ENCODE data around the gene PLEKHG4B. TPM values are rescaled to one million over a fixed set of nuclear protein-coding genes. Genes with fewer than 3 reads are reported as not detected.

PLEKHG4B gene
- total RNA-seq, 1 donor from 2014 or later = not detected

GRCh38 chr5:199197-199949 lies 107.4 kb downstream of the PLEKHG4B start:
- intact Hi-C loops (cut with DNase I) = no loop called here
- H3K4me3 ChIP-seq = no peak overlapping the region
- peaks cover 11 to 21% of the 10 kb centered on the region in 2 donors for H3K36me3 ChIP-seq
- H3K27me3 ChIP-seq = no peaks in the 10 kb centered on the region
- no peaks in the 10 kb centered on the region for H3K9me3 ChIP-seq
- DNase-seq (ENCODE audit: low spot score in 2 of 2) = peak in 1 of 2 donors; percentile 45
- no peak for TF ChIP-seq CTCF (IDR thresholded peaks at IDR 0.05)
- no peak overlapping the region for H3K27ac ChIP-seq
- H3K4me1 ChIP-seq = no peaks in the 10 kb centered on the region

- Histone ChIP-seq H3K36me3 (peaks cover 15 to 27% of the 10 kb centered on the region in 2 donors), H3K27ac (no peak overlapping the region), H3K9me3 (no peaks in the 10 kb centered on the region), H3K4me3 (no peak overlapping the region), H3K27me3 (no peaks in the 10 kb centered on the region), H3K4me1 (no peaks in the 10 kb centered on the region)
- DNase-seq (ENCODE audit: low spot score in 2 of 2) = peak in 1 of 2 donors; percentile 54
- intact Hi-C loops (cut with DNase I) = no loop called here
- TF ChIP-seq CTCF (IDR thresholded peaks at IDR 0.05) = no peak
These were observed 108.1 kb downstream of the PLEKHG4B start for GRCh38 chr5:199950-200645.

- Histone ChIP-seq H3K36me3 (peaks cover 18 to 33% of the 10 kb centered on the region in 2 donors), H3K9me3 (no peaks in the 10 kb centered on the region), H3K27ac (no peak overlapping the region), H3K27me3 (no peaks in the 10 kb centered on the region), H3K4me3 (no peak overlapping the region), H3K4me1 (no peaks in the 10 kb centered on the region)
- TF ChIP-seq CTCF (IDR thresholded peaks at IDR 0.05) = no peak
- intact Hi-C loops (cut with DNase I) = no loop called here
- no peak for DNase-seq (ENCODE audit: low spot score in 2 of 2)
These were observed 109.0 kb downstream of the PLEKHG4B start for GRCh38 chr5:200985-201384.

GRCh38 chr5:201672-202071 lies 109.7 kb downstream of the PLEKHG4B start:
- intact Hi-C loops (cut with DNase I) = no loop called here
- H3K36me3 ChIP-seq = peaks cover 18 to 33% of the 10 kb centered on the region in 2 donors
- no peaks in the 10 kb centered on the region for H3K27me3 ChIP-seq

More at GRCh38 chr5:201672-202071, 109.7 kb downstream of the PLEKHG4B start:
- H3K27ac ChIP-seq = no peak overlapping the region
- H3K4me3 ChIP-seq = no peak overlapping the region
- TF ChIP-seq CTCF (IDR thresholded peaks at IDR 0.05) = no peak
- no peaks in the 10 kb centered on the region for H3K4me1 ChIP-seq
- no peaks in the 10 kb centered on the region for H3K9me3 ChIP-seq
- DNase-seq (ENCODE audit: low spot score in 2 of 2) = no peak
